Activated CD4-positive, alpha-beta memory T cell treated with anti-CD3 and anti-CD28 coated beads, Interleukin-2, amount 10 ng/mL, durations not matched to agents 7 days and 5 days (primary cell): ENCODE data around the gene EXOSC6. TPM values are rescaled to one million over a fixed set of nuclear protein-coding genes. Genes with fewer than 3 reads are reported as not detected.
"Not testable (repeated sequence)": the region's sequence is repeated elsewhere in the genome, so short reads cannot be mapped to it uniquely, and the experiment has no call there.

Source experiments
- CTCF ChIA-PET: fragments of 350-600 bp; sonication (Branson Sonifier 250); formaldehyde crosslinking; loops from one replicate; lab custom pipeline; 2021; ENCODE audit warnings: antibody characterized with exemption, inconsistent platforms; lab: Charles Lee
- POLR2A ChIA-PET: fragments of 350-600 bp; sonication (Branson Sonifier 250); formaldehyde crosslinking; loops from one replicate; lab custom pipeline; 2021; ENCODE audit warnings: antibody characterized with exemption; lab: Charles Lee
- DNase-seq: peaks from one replicate; pipeline ENCODE4 v3.0.0-alpha.2; 2020
- H3K27ac Mint-ChIP-seq: one replicate; pipeline ENCODE4 v1.8.0; 2021; ENCODE audit warnings: mild to moderate bottlenecking, mixed read lengths
- H3K27me3 Mint-ChIP-seq: one replicate; pipeline ENCODE4 v1.8.0; 2021; ENCODE audit warnings: mixed read lengths
- H3K36me3 Mint-ChIP-seq: one replicate; pipeline ENCODE4 v1.8.0; 2021; ENCODE audit warnings: low read depth, mixed read lengths
- H3K4me1 Mint-ChIP-seq: one replicate; pipeline ENCODE4 v1.8.0; 2021; ENCODE audit warnings: mixed read lengths
- H3K4me3 Mint-ChIP-seq: one replicate; pipeline ENCODE4 v1.8.0; 2021; ENCODE audit warnings: mild to moderate bottlenecking, mixed read lengths
- H3K9me3 Mint-ChIP-seq: one replicate; pipeline ENCODE4 v1.8.0; 2021; ENCODE audit warnings: mixed read lengths
- total RNA-seq, 2 experiments: library from RNA; stranded (reverse); gene quantifications; one replicate each; pipeline ENCODE4 v1.2.3, GENCODE V29; 2021

The EXOSC6 gene
- total RNA-seq, 2 experiments from 2014 or later, result 24.3 to 24.4 TPM

GRCh38 chr16:70253291-70254106 lies 1.8 kb upstream of the EXOSC6 start:
- Mint-ChIP-seq H3K36me3 (peaks cover 56% of the 10 kb centered on the region), H3K27ac (peak overlapping the region; percentile 26), H3K4me3 (no peak overlapping the region)

GRCh38 chr16:70252355-70252988 lies 732 bp upstream of the EXOSC6 start:
- DNase-seq, result no peak
- Mint-ChIP-seq H3K4me1 (peaks cover 19% of the 10 kb centered on the region), H3K4me3 (no peak overlapping the region), H3K27me3 (no peaks in the 10 kb centered on the region), H3K36me3 (peaks cover 49% of the 10 kb centered on the region), H3K9me3 (no peaks in the 10 kb centered on the region), H3K27ac (peak overlapping the region; percentile 33)
- CTCF ChIA-PET, result interaction anchor here (0.6 to 5.4 kb wide), 15 partner anchors 9 to 403 kb away, joined by 3 to 19 read pairs (median 3); partner anchors contain the start of genes AARS1, DDX19B and PDPR
- POLR2A ChIA-PET, result interaction anchor here (0.6 to 3.3 kb wide), 11 partner anchors 10 to 273 kb away, joined by 3 to 24 read pairs (median 5); partner anchors contain the start of genes AARS1, COG4, DDX19A and SF3B3

More at GRCh38 chr16:70253291-70254106, 1.8 kb upstream of the EXOSC6 start:
- Mint-ChIP-seq H3K4me1 (peaks cover 18% of the 10 kb centered on the region), H3K9me3 (no peaks in the 10 kb centered on the region), H3K27me3 (no peaks in the 10 kb centered on the region)
- peak; percentile 42 for DNase-seq
- ChIA-PET CTCF (interaction anchor here (0.8 to 5.4 kb wide), 5 partner anchors 14 to 44 kb away, joined by 3 to 19 read pairs (median 4); no protein-coding TSS in a partner anchor), POLR2A (interaction anchor here (0.7 to 2.4 kb wide), 2 partner anchors 34 to 93 kb away, joined by 3 to 15 read pairs; partner anchors contain the start of gene DDX19A)

GRCh38 chr16:70250748-70251628 lies 752 bp downstream of the EXOSC6 start:
- Mint-ChIP-seq H3K4me1 (peaks cover 24% of the 10 kb centered on the region), H3K36me3 (peaks cover 39% of the 10 kb centered on the region), H3K4me3 (peak overlapping the region; percentile 79), H3K9me3 (no peaks in the 10 kb centered on the region), H3K27ac (peak overlapping the region; percentile 85), H3K27me3 (no peaks in the 10 kb centered on the region)
- peak; percentile 37 for DNase-seq
- ChIA-PET POLR2A (interaction anchor here (0.8 to 3.3 kb wide), 12 partner anchors 11 to 274 kb away, joined by 3 to 24 read pairs (median 6); partner anchors contain the start of genes AARS1, COG4, DDX19A and DDX19B), CTCF (interaction anchor here (0.6 to 5.4 kb wide), 8 partner anchors 11 to 277 kb away, joined by 3 to 19 read pairs (median 7); partner anchors contain the start of gene DDX19B)

- CTCF ChIA-PET, result not testable (repeated sequence)
- H3K4me3 Mint-ChIP-seq, result peak overlapping the region; percentile 50
These were observed 2.0 kb downstream of the EXOSC6 start for GRCh38 chr16:70249697-70250096.

GRCh38 chr16:70238773-70239172 lies 13.0 kb downstream of the EXOSC6 start:
- POLR2A ChIA-PET, H3K4me1 Mint-ChIP-seq, H3K4me3 Mint-ChIP-seq, DNase-seq, H3K36me3 Mint-ChIP-seq, H3K9me3 Mint-ChIP-seq, H3K27me3 Mint-ChIP-seq, CTCF ChIA-PET, H3K27ac Mint-ChIP-seq: not testable (repeated sequence)

More at GRCh38 chr16:70249697-70250096, 2.0 kb downstream of the EXOSC6 start:
- H3K36me3 Mint-ChIP-seq, result peaks cover 34% of the 10 kb centered on the region
- not testable (repeated sequence) for H3K9me3 Mint-ChIP-seq, DNase-seq, H3K27me3 Mint-ChIP-seq
- POLR2A ChIA-PET, result interaction anchor here (3.3 kb wide), 1 partner anchor 39 kb away, joined by 24 read pairs; the partner anchor contains the start of gene AARS1
- peak overlapping the region; percentile 34 for H3K27ac Mint-ChIP-seq
- H3K4me1 Mint-ChIP-seq, result peaks cover 24% of the 10 kb centered on the region

- H3K9me3 Mint-ChIP-seq, DNase-seq, H3K27ac Mint-ChIP-seq, POLR2A ChIA-PET, CTCF ChIA-PET, H3K4me3 Mint-ChIP-seq, H3K4me1 Mint-ChIP-seq, H3K27me3 Mint-ChIP-seq: not testable (repeated sequence)
- peaks cover 14% of the 10 kb centered on the region for H3K36me3 Mint-ChIP-seq
These were observed 19.9 kb downstream of the EXOSC6 start for GRCh38 chr16:70231831-70232230.

- H3K27ac Mint-ChIP-seq, H3K4me3 Mint-ChIP-seq, H3K9me3 Mint-ChIP-seq, POLR2A ChIA-PET, DNase-seq, CTCF ChIA-PET, H3K27me3 Mint-ChIP-seq: not testable (repeated sequence)
- Mint-ChIP-seq H3K4me1 (peaks cover 13% of the 10 kb centered on the region), H3K36me3 (peaks cover 23% of the 10 kb centered on the region)
These were observed 25.7 kb downstream of the EXOSC6 start for GRCh38 chr16:70226024-70226423.

GRCh38 chr16:70225430-70225829 lies 26.3 kb downstream of the EXOSC6 start:
- H3K4me3 Mint-ChIP-seq, H3K9me3 Mint-ChIP-seq, H3K27ac Mint-ChIP-seq, DNase-seq, H3K27me3 Mint-ChIP-seq, CTCF ChIA-PET, POLR2A ChIA-PET: not testable (repeated sequence)
- Mint-ChIP-seq H3K4me1 (peaks cover 13% of the 10 kb centered on the region), H3K36me3 (peaks cover 25% of the 10 kb centered on the region)

GRCh38 chr16:70224645-70225044 lies 27.1 kb downstream of the EXOSC6 start:
- H3K27ac Mint-ChIP-seq, H3K9me3 Mint-ChIP-seq, CTCF ChIA-PET, POLR2A ChIA-PET, H3K27me3 Mint-ChIP-seq, H3K4me3 Mint-ChIP-seq, DNase-seq: not testable (repeated sequence)
- H3K4me1 Mint-ChIP-seq, result peaks cover 13% of the 10 kb centered on the region
- peaks cover 27% of the 10 kb centered on the region for H3K36me3 Mint-ChIP-seq

- H3K4me3 Mint-ChIP-seq, POLR2A ChIA-PET: not testable (repeated sequence)
These were observed 27.7 kb downstream of the EXOSC6 start for GRCh38 chr16:70223971-70224513.

GRCh38 chr16:70223216-70223615 lies 28.5 kb downstream of the EXOSC6 start:
- H3K4me3 Mint-ChIP-seq, CTCF ChIA-PET, DNase-seq, H3K9me3 Mint-ChIP-seq, POLR2A ChIA-PET, H3K27ac Mint-ChIP-seq, H3K27me3 Mint-ChIP-seq: not testable (repeated sequence)
- H3K36me3 Mint-ChIP-seq, result peaks cover 35% of the 10 kb centered on the region
- peaks cover 13% of the 10 kb centered on the region for H3K4me1 Mint-ChIP-seq

More at GRCh38 chr16:70223971-70224513, 27.7 kb downstream of the EXOSC6 start:
- CTCF ChIA-PET, DNase-seq, H3K9me3 Mint-ChIP-seq, H3K27ac Mint-ChIP-seq, H3K27me3 Mint-ChIP-seq: not testable (repeated sequence)
- Mint-ChIP-seq H3K4me1 (peaks cover 13% of the 10 kb centered on the region), H3K36me3 (peaks cover 33% of the 10 kb centered on the region)

GRCh38 chr16:70222574-70222973 lies 29.2 kb downstream of the EXOSC6 start:
- H3K4me3 Mint-ChIP-seq, POLR2A ChIA-PET, H3K27me3 Mint-ChIP-seq, H3K9me3 Mint-ChIP-seq, CTCF ChIA-PET: not testable (repeated sequence)
- H3K27ac Mint-ChIP-seq, result peak overlapping the region; percentile 65
- peaks cover 13% of the 10 kb centered on the region for H3K4me1 Mint-ChIP-seq
- peak; percentile 18 for DNase-seq
- H3K36me3 Mint-ChIP-seq, result peaks cover 32% of the 10 kb centered on the region
